Endothelial cell of umbilical vein (primary cell): ENCODE results near the gene AUTS2. TPM values are rescaled to one million over a fixed set of nuclear protein-coding genes. Genes with fewer than 3 reads are reported as not detected.

ENCODE experiments used
- BruUV-seq: library from RNA; stranded (reverse); fragments of 400-500 nt; replicated peaks from 2 replicates; lab custom pipeline; 2021; lab: Mats Ljungman, UMichigan
- CTCF ChIA-PET: fragments of 300-600, 350-600 bp; sonication (Branson Sonifier 250); formaldehyde crosslinking; loops from one replicate; lab custom pipeline; 2021; ENCODE audit warnings: antibody characterized with exemption, inconsistent platforms; lab: Charles Lee
- POLR2A ChIA-PET: fragments of 300-600, 350-600 bp; sonication (Branson Sonifier 250); formaldehyde crosslinking; loops from one replicate; lab custom pipeline; 2021; ENCODE audit warnings: antibody characterized with exemption, inconsistent platforms; lab: Charles Lee
- DNase-seq: peaks from one replicate; pipeline ENCODE4 v3.0.0-alpha.2; 2011; ENCODE audit warnings: low read depth, low spot score
- FAIRE-seq: peaks from 2 replicates; lab custom pipeline; 2011; peaks lifted over from hg19 to GRCh38; lab: Jason Lieb, UNC
- H2AFZ ChIP-seq: 2 replicates; pipeline ENCODE4 v1.6.0; 2012; ENCODE audit warnings: low read depth, low read length, control low read depth, inconsistent platforms
- H3K27ac ChIP-seq: 2 replicates; pipeline ENCODE4 v1.5.1; 2011; ENCODE audit warnings: low read depth, mild to moderate bottlenecking, control low read depth, low read length, moderate library complexity; ENCODE audit not compliant: insufficient read depth
- H3K27me3 ChIP-seq, 2 experiments: 2 replicates each; pipeline versions ENCODE4 v1.6.0 to v1.6.1; 2011; ENCODE audit warnings: low read length in 2 of 2, mixed read lengths in 1 of 2; ENCODE audit not compliant: control insufficient read depth in 2 of 2, insufficient read depth in 2 of 2
- H3K36me3 ChIP-seq, 2 experiments: 2 replicates in 1 of 2; 3 replicates in 1 of 2; pipeline ENCODE4 v1.5.1; 2011; ENCODE audit warnings: low read length in 2 of 2, mild to moderate bottlenecking in 1 of 2, moderate library complexity in 1 of 2; ENCODE audit not compliant: control insufficient read depth in 2 of 2, insufficient read depth in 2 of 2; ENCODE audit errors: extremely low read depth in 1 of 2
- H3K4me1 ChIP-seq: 3 replicates; pipeline ENCODE4 v1.5.1; 2011; ENCODE audit warnings: mild to moderate bottlenecking, low read length; ENCODE audit not compliant: control insufficient read depth, insufficient read depth; ENCODE audit errors: extremely low read depth
- H3K4me2 ChIP-seq: 2 replicates; pipeline ENCODE4 v1.6.1; 2011; ENCODE audit warnings: low read length, control low read depth, mixed read lengths; ENCODE audit not compliant: insufficient read depth
- H3K4me3 ChIP-seq, 3 experiments: fragments of 200-600 bp in 1 of 3; sonication (generic), shearing (Covaris generic) in 1 of 3; replicated peaks in 1 of 3; 2 replicates each; pipeline ENCODE4 v1.5.1; 2011 to 2016; ENCODE audit warnings: control low read depth in 3 of 3, low read length in 3 of 3, mild to moderate bottlenecking in 2 of 3, inconsistent platforms in 1 of 3, low read depth in 1 of 3, moderate library complexity in 1 of 3; ENCODE audit not compliant: insufficient read depth in 1 of 3
- H3K79me2 ChIP-seq: 2 replicates; pipeline ENCODE4 v1.6.0; 2012; ENCODE audit warnings: low read length, inconsistent platforms; ENCODE audit not compliant: control insufficient read depth, insufficient read depth
- H3K9ac ChIP-seq: replicated peaks from 2 replicates; pipeline ENCODE3; 2011; ENCODE audit warnings: low read length, control low read depth; ENCODE audit not compliant: insufficient read depth; ENCODE audit errors: extremely low read depth
- H3K9me1 ChIP-seq: replicated peaks from 3 replicates; pipeline ENCODE4 v1.6.0; 2011; ENCODE audit warnings: mild to moderate bottlenecking, low read length; ENCODE audit not compliant: control insufficient read depth, insufficient read depth; ENCODE audit errors: extremely low read depth
- H3K9me3 ChIP-seq: replicated peaks from 2 replicates; pipeline ENCODE4 v1.5.1; 2012; ENCODE audit warnings: low read length, inconsistent platforms; ENCODE audit not compliant: control insufficient read depth, insufficient read depth
- H4K20me1 ChIP-seq: replicated peaks from 2 replicates; pipeline ENCODE3; 2011; ENCODE audit warnings: mild to moderate bottlenecking, low read length; ENCODE audit not compliant: control insufficient read depth, insufficient read depth; ENCODE audit errors: extremely low read depth
- CTCF ChIP-seq, 2 donors: IDR thresholded peaks; 1 replicate in 1 of 2; 2 replicates in 1 of 2; pipeline ENCODE4 v1.5.1; 2011; ENCODE audit warnings: low read length in 2 of 2, mild to moderate bottlenecking in 2 of 2, moderate library complexity in 2 of 2, control low read depth in 1 of 2, inconsistent platforms in 1 of 2, low read depth in 1 of 2; ENCODE audit not compliant: insufficient read depth in 1 of 2; ENCODE audit errors: extremely low read depth in 1 of 2
- EZH2 ChIP-seq: IDR thresholded peaks from 2 replicates; pipeline ENCODE4 v1.6.1; 2012; ENCODE audit warnings: borderline replicate concordance, low read depth, mild to moderate bottlenecking, moderate library complexity, low read length, inconsistent platforms; ENCODE audit not compliant: severe bottlenecking
- FOS ChIP-seq: IDR thresholded peaks from 2 replicates; pipeline ENCODE4 v1.6.1; 2011; ENCODE audit warnings: mild to moderate bottlenecking, low read length, moderate library complexity, borderline replicate concordance; ENCODE audit not compliant: insufficient read depth
- GATA2 ChIP-seq: IDR thresholded peaks from 2 replicates; pipeline ENCODE4 v1.7.0; 2011; ENCODE audit warnings: low read depth, mild to moderate bottlenecking, moderate library complexity, mixed read lengths, low read length; ENCODE audit not compliant: insufficient read length, insufficient read depth
- JUN ChIP-seq: IDR thresholded peaks from 2 replicates; pipeline ENCODE4 v1.6.1; 2011; ENCODE audit warnings: borderline replicate concordance, low read depth; ENCODE audit not compliant: insufficient read length, insufficient read depth
- MAX ChIP-seq: IDR thresholded peaks from 2 replicates; pipeline ENCODE4 v1.6.1; 2011; ENCODE audit not compliant: insufficient read depth, insufficient read length
- MYC ChIP-seq: IDR thresholded peaks from one replicate; pipeline ENCODE4 v1.6.1; 2011; ENCODE audit warnings: mild to moderate bottlenecking, low read depth, low read length
- POLR2A ChIP-seq: IDR thresholded peaks from 2 replicates; pipeline ENCODE4 v1.6.1; 2012; ENCODE audit warnings: low read depth, mild to moderate bottlenecking, control low read depth, low read length
- POLR2AphosphoS5 ChIP-seq: IDR thresholded peaks from 2 replicates; pipeline ENCODE4 v1.6.1; 2012; ENCODE audit warnings: low read depth, mild to moderate bottlenecking, control low read depth, low read length, moderate library complexity; ENCODE audit not compliant: insufficient read depth
- dilution Hi-C: fragments of 300-500 bp; cut with MboI; formaldehyde crosslinking; loops from one replicate; pipeline ENCODE4 v1.15.0; 2019; ENCODE audit warnings: low sequenced_read_pairs; ENCODE audit not compliant: extremely low pct_ligation_motif_present
- intact Hi-C: fragments of 100-400 bp; cut with micrococcal nuclease; formaldehyde crosslinking; loops from one replicate; pipeline ENCODE4 v1.10.0; 2022
- polyA plus RNA-seq, 4 experiments: library from polyadenylated mRNA; depleted of rRNA in 3 of 4; stranded (reverse) in 3 of 4; unstranded in 1 of 4; fragments of >200 nt; gene quantifications; 2 replicates each; pipeline versions ENCODE4 v1.2.1 to v1.2.3, GENCODE V29; 2011 to 2012; ENCODE audit warnings: missing spikeins in 1 of 4
- total RNA-seq: library from RNA; stranded (reverse); gene quantifications from 2 replicates; pipeline ENCODE4 v1.2.3, GENCODE V29; 2021

AUTS2 gene
- total and polyA plus RNA-seq, 2 donors (not counting 3 experiments of a cell fraction or from before 2014, with no cell fraction given) = 0.59 to 8.0 TPM

- Histone ChIP-seq H4K20me1 (no peaks in the 10 kb centered on the region), H3K27ac (no peak overlapping the region), H2AFZ (no peak overlapping the region), H3K4me2 (no peak overlapping the region), H3K9me1 (no peaks in the 10 kb centered on the region), H3K4me3 (no peak overlapping the region), H3K27me3 (no peaks in the 10 kb centered on the region), H3K9ac (no peak overlapping the region), H3K79me2 (no peaks in the 10 kb centered on the region), H3K4me1 (no peaks in the 10 kb centered on the region), H3K36me3 (no peaks in the 10 kb centered on the region), H3K9me3 (no peaks in the 10 kb centered on the region)
- intact Hi-C loops (no loop called here), dilution Hi-C loops (no loop called here)
- no peak for FAIRE-seq
- no peak for DNase-seq
- no TSS peak for BruUV-seq
- POLR2A ChIA-PET = no interaction called here
- TF ChIP-seq POLR2AphosphoS5 = no peak
- TF ChIP-seq JUN = no peak
- TF ChIP-seq MYC = no peak
- TF ChIP-seq MAX = no peak
- TF ChIP-seq GATA2 = no peak
- no peak for TF ChIP-seq FOS
- no peak for TF ChIP-seq CTCF (IDR thresholded peaks at IDR 0.05; ENCODE audit: extremely low read depth in 1 of 2, insufficient read depth in 1 of 2, low read depth in 1 of 2, low read length in 2 of 2)
- no peak for TF ChIP-seq POLR2A
- no peak for TF ChIP-seq EZH2
- CTCF ChIA-PET = no interaction called here
Measured at GRCh38 chr7:69772718-69773436, 174.6 kb downstream of the AUTS2 start.
